MCF 10A (cell line): ENCODE data around the gene COBL. TPM values are rescaled to one million over a fixed set of nuclear protein-coding genes. Genes with fewer than 3 reads are reported as not detected.

Experiments used
- BruUV-seq: library from RNA; stranded (reverse); fragments of 400-500 nt; replicated peaks from 2 replicates; lab custom pipeline; 2021; lab: Mats Ljungman, UMichigan
- CTCF ChIA-PET: fragments of 300-600 bp; sonication (Branson Sonifier 250); formaldehyde crosslinking; extraction: SDS; loops from one replicate; lab custom pipeline; 2021; ENCODE audit warnings: antibody characterized with exemption, inconsistent platforms; lab: Yijun Ruan, JAX
- POLR2A ChIA-PET: fragments of 300-600, 350-650 bp; sonication (Branson Sonifier 250); formaldehyde crosslinking; extraction: SDS; loops from one replicate; lab custom pipeline; 2020; ENCODE audit warnings: antibody characterized with exemption, inconsistent platforms; lab: Yijun Ruan, JAX
- DNase-seq: peaks from one replicate; pipeline ENCODE4 v3.0.0-alpha.2; 2018; ENCODE audit not compliant: unreplicated experiment
- H3K27ac Mint-ChIP-seq: one replicate; pipeline ENCODE4 v1.8.0; 2022; ENCODE audit warnings: mild to moderate bottlenecking, low read depth, mixed read lengths; ENCODE audit not compliant: unreplicated experiment
- H3K27me3 Mint-ChIP-seq: one replicate; pipeline ENCODE4 v1.8.0; 2022; ENCODE audit warnings: mixed read lengths; ENCODE audit not compliant: insufficient read depth, unreplicated experiment
- H3K36me3 Mint-ChIP-seq: one replicate; pipeline ENCODE4 v1.8.0; 2022; ENCODE audit warnings: mild to moderate bottlenecking, moderate library complexity, mixed read lengths; ENCODE audit not compliant: insufficient read depth, unreplicated experiment
- H3K4me1 Mint-ChIP-seq: one replicate; pipeline ENCODE4 v1.8.0; 2022; ENCODE audit warnings: mixed read lengths; ENCODE audit not compliant: insufficient read depth, unreplicated experiment
- H3K4me3 Mint-ChIP-seq: one replicate; pipeline ENCODE4 v1.8.0; 2022; ENCODE audit warnings: mild to moderate bottlenecking, moderate library complexity, mixed read lengths; ENCODE audit not compliant: unreplicated experiment
- H3K9me3 Mint-ChIP-seq: one replicate; pipeline ENCODE4 v1.8.0; 2022; ENCODE audit warnings: mixed read lengths; ENCODE audit not compliant: unreplicated experiment
- CTCF ChIP-seq: fragments of 200-600 bp; IDR thresholded peaks from one replicate; pipeline ENCODE4 v1.8.0; 2022; ENCODE audit warnings: antibody characterized with exemption, mild to moderate bottlenecking; ENCODE audit not compliant: unreplicated experiment
- intact Hi-C: fragments of 100-400 bp; cut with micrococcal nuclease; formaldehyde crosslinking; loops from 2 replicates; pipeline ENCODE4 v1.14.1; 2022
- total RNA-seq: library from RNA; stranded (reverse); gene quantifications from 2 replicates; pipeline ENCODE4 v1.2.3, GENCODE V29; 2022

Gene COBL
- total RNA-seq, 1 experiment from 2014 or later, result 12.3 TPM

GRCh38 chr7:51229106-51229537 is 87.5 kb downstream of the COBL start:
- ChIA-PET CTCF (interaction anchor here (0.7 to 9.3 kb wide), 10 partner anchors 14 to 138 kb away, joined by 3 to 137 read pairs (median 6); no protein-coding TSS in a partner anchor), POLR2A (interaction anchor here (0.8 to 1.2 kb wide), 2 partner anchors 13 to 16 kb away, joined by 3 to 5 read pairs; no protein-coding TSS in a partner anchor)
- Mint-ChIP-seq H3K36me3 (no peaks in the 10 kb centered on the region), H3K27me3 (peaks cover 11% of the 10 kb centered on the region), H3K9me3 (no peaks in the 10 kb centered on the region), H3K4me3 (no peak overlapping the region), H3K27ac (no peak overlapping the region), H3K4me1 (peaks cover 26% of the 10 kb centered on the region)
- DNase-seq, result no peak
- no TSS peak for BruUV-seq
- no peak for TF ChIP-seq CTCF
- intact Hi-C loops, result no loop called here

- Mint-ChIP-seq H3K9me3 (no peaks in the 10 kb centered on the region), H3K4me3 (no peak overlapping the region), H3K36me3 (no peaks in the 10 kb centered on the region), H3K27ac (no peak overlapping the region), H3K4me1 (peaks cover 26% of the 10 kb centered on the region), H3K27me3 (peaks cover 11% of the 10 kb centered on the region)
- DNase-seq, result no peak
- TF ChIP-seq CTCF, result no peak
- CTCF ChIA-PET, result interaction anchor here (0.7 to 9.3 kb wide), 12 partner anchors 15 to 139 kb away, joined by 3 to 137 read pairs (median 6); no protein-coding TSS in a partner anchor
- intact Hi-C loops, result no loop called here
- no TSS peak for BruUV-seq
- POLR2A ChIA-PET, result interaction anchor here (0.6 to 1.2 kb wide), 5 partner anchors 17 to 940 kb away, joined by 3 to 6 read pairs (median 3); no protein-coding TSS in a partner anchor
Measured at GRCh38 chr7:51228386-51228958, 88.1 kb downstream of the COBL start.

GRCh38 chr7:51227861-51228260 is 88.7 kb downstream of the COBL start:
- TF ChIP-seq CTCF, result no peak
- Mint-ChIP-seq H3K27me3 (peaks cover 11% of the 10 kb centered on the region), H3K9me3 (no peaks in the 10 kb centered on the region), H3K27ac (no peak overlapping the region), H3K4me3 (no peak overlapping the region), H3K4me1 (peaks cover 26% of the 10 kb centered on the region), H3K36me3 (no peaks in the 10 kb centered on the region)
- POLR2A ChIA-PET, result interaction anchor here (0.7 kb wide), 1 partner anchor 122 kb away, joined by 3 read pairs; no protein-coding TSS in a partner anchor
- CTCF ChIA-PET, result interaction anchor here (0.8 to 9.3 kb wide), 7 partner anchors 30 to 139 kb away, joined by 3 to 137 read pairs (median 8); no protein-coding TSS in a partner anchor
- no peak for DNase-seq
- no TSS peak for BruUV-seq
- intact Hi-C loops, result no loop called here

- POLR2A ChIA-PET, result interaction anchor here (1.0 to 1.9 kb wide), 3 partner anchors 35 to 88 kb away, joined by 3 to 4 read pairs (median 3); no protein-coding TSS in a partner anchor
- DNase-seq, result peak; percentile 14
- no peak for TF ChIP-seq CTCF
- Mint-ChIP-seq H3K4me3 (no peak overlapping the region), H3K36me3 (no peaks in the 10 kb centered on the region), H3K27me3 (peaks cover 11% of the 10 kb centered on the region), H3K27ac (peak overlapping the region; percentile 5), H3K4me1 (peaks cover 26% of the 10 kb centered on the region), H3K9me3 (no peaks in the 10 kb centered on the region)
- CTCF ChIA-PET, result interaction anchor here (0.5 to 9.3 kb wide), 9 partner anchors 16 to 140 kb away, joined by 3 to 137 read pairs (median 11); no protein-coding TSS in a partner anchor
- intact Hi-C loops, result no loop called here
- BruUV-seq, result no TSS peak
Measured at GRCh38 chr7:51226916-51227535, 89.6 kb downstream of the COBL start.
